Measurements from ENCODE around the gene FBXL4. TPM values are rescaled to one million over a fixed set of nuclear protein-coding genes. Genes with fewer than 3 reads are reported as not detected.

The FBXL4 gene
- total RNA-seq, 6 donors from 2014 or later: 6.3 to 25.9 (median 14.4) TPM

- ATAC-seq (ENCODE audit: low FRiP score in 2 of 2) (no peak), DNase-seq (no peak)
- no peak overlapping the region for H3K4me3 ChIP-seq
- 63 to 75% methylated on average over 4 of the region's 4 CpGs for WGBS, 2 donors
- peaks cover 0 to 7% (median 0%) of the 10 kb centered on the region in 4 donors for H3K4me1 ChIP-seq
- TF ChIP-seq POLR2A (IDR thresholded peaks at IDR 0.05) (no peak), POLR2AphosphoS5 (IDR thresholded peaks at IDR 0.05) (no peak), EP300 (IDR thresholded peaks at IDR 0.05) (no peak), CTCF (IDR thresholded peaks at IDR 0.05) (no peak)
- H3K9me3 ChIP-seq: no peaks in the 10 kb centered on the region
- H3K36me3 ChIP-seq: no peaks in the 10 kb centered on the region
- H3K27ac ChIP-seq: no peak overlapping the region
- no peaks in the 10 kb centered on the region for H3K27me3 ChIP-seq
These were observed 29.1 kb upstream of the FBXL4 start for GRCh38 chr6:98976674-98977385.

- TF ChIP-seq POLR2AphosphoS5 (IDR thresholded peaks at IDR 0.05) (no peak), CTCF (IDR thresholded peaks at IDR 0.05) (no peak), POLR2A (IDR thresholded peaks at IDR 0.05) (no peak), EP300 (IDR thresholded peaks at IDR 0.05) (no peak)
- Histone ChIP-seq H3K4me1 (peaks cover 0 to 7% (median 0%) of the 10 kb centered on the region in 4 donors), H3K27ac (no peak overlapping the region), H3K36me3 (no peaks in the 10 kb centered on the region), H3K4me3 (no peak overlapping the region), H3K27me3 (no peaks in the 10 kb centered on the region), H3K9me3 (no peaks in the 10 kb centered on the region)
- DNase-seq: no peak
- ATAC-seq (ENCODE audit: low FRiP score in 2 of 2): no peak
- WGBS, 2 donors: 84% methylated on average over 2 of the region's 2 CpGs
These were observed 27.7 kb upstream of the FBXL4 start for GRCh38 chr6:98975421-98975820.

DNA sequence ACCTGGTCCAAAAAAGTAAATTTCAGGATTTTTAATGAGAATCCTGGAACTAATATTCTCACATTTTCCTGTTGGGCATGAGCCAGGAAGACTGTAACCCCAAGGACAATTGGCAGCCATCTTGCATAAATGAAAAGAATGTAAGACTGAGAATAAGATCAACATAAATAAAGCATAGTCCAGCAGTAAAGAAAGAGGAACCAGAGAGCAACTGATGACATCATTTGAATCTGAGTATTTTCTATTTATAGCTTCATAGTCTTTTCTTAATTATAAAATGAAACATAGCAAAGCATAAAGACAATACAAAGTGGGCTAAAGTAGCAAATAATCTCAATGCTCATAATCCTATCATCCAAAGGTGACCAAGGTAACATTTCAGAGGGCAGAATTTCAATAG is 26.6 kb upstream of the FBXL4 start:
- H3K27ac ChIP-seq: no peak overlapping the region
- H3K9me3 ChIP-seq: no peaks in the 10 kb centered on the region
- DNase-seq: no peak
- H3K36me3 ChIP-seq: no peaks in the 10 kb centered on the region
- no peaks in the 10 kb centered on the region for H3K27me3 ChIP-seq
- TF ChIP-seq EP300 (IDR thresholded peaks at IDR 0.05): no peak
- TF ChIP-seq POLR2A (IDR thresholded peaks at IDR 0.05): no peak
- no peak for ATAC-seq (ENCODE audit: low FRiP score in 2 of 2)
- no peak overlapping the region for H3K4me3 ChIP-seq
- H3K4me1 ChIP-seq: peaks cover 0 to 7% (median 0%) of the 10 kb centered on the region in 4 donors

DNA sequence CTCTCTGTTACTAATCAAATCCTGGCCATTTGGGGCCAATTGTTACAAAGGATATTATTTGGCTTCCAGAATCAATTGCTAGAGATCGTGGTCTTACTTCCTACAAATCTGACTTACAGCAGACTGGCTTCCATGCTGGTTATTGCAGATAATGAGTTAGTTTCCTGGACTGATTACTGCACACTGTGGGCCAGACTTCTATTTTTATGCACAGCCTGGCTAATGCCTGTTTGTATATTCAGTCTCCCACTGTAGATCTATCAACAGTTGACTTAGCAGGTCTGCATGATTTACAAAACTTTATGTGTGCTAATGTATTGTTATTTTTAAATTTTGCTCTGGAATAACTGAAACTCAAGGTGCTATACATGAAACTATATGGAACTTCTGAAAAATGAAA is 25.8 kb upstream of the FBXL4 start:
- TF ChIP-seq POLR2AphosphoS5 (IDR thresholded peaks at IDR 0.05) (no peak), CTCF (IDR thresholded peaks at IDR 0.05) (no peak), EP300 (IDR thresholded peaks at IDR 0.05) (no peak), POLR2A (IDR thresholded peaks at IDR 0.05) (no peak)
- Histone ChIP-seq H3K27me3 (no peaks in the 10 kb centered on the region), H3K9me3 (no peaks in the 10 kb centered on the region), H3K36me3 (no peaks in the 10 kb centered on the region), H3K4me1 (peaks cover 0 to 2% (median 0%) of the 10 kb centered on the region in 4 donors), H3K4me3 (no peak overlapping the region), H3K27ac (no peak overlapping the region)
- no peak for DNase-seq
- WGBS, 2 donors: 60 to 79% methylated on average over 1 of the region's 1 CpG
- no peak for ATAC-seq (ENCODE audit: low FRiP score in 2 of 2)

DNA sequence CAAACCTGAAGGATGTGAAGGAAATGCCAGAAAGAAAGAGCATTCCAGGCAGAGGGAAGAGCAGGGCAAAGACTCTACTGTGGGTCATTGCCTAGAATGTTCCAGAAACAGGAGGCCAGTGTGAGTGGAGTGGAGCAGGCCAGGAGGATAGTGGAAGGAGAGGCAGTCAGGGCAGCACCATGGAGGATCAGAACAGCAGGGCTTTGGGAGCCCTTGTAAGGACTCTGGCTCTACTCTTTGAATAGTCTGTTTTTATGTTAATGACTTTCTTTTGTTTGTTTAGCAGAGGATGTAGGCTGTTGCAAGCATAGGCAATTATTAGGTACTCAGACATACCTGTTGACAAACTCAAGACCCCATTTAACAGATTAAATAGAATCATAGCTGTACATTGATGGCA is 23.6 kb upstream of the FBXL4 start:
- no peak for ATAC-seq (ENCODE audit: low FRiP score in 2 of 2)
- no peaks in the 10 kb centered on the region for H3K27me3 ChIP-seq
- no peaks in the 10 kb centered on the region for H3K9me3 ChIP-seq
- no peaks in the 10 kb centered on the region for H3K36me3 ChIP-seq
- H3K4me3 ChIP-seq: no peak overlapping the region
- H3K4me1 ChIP-seq: no peaks in the 10 kb centered on the region
- TF ChIP-seq POLR2AphosphoS5 (IDR thresholded peaks at IDR 0.05) (no peak), EP300 (IDR thresholded peaks at IDR 0.05) (no peak), CTCF (IDR thresholded peaks at IDR 0.05) (no peak), POLR2A (IDR thresholded peaks at IDR 0.05) (no peak)
- no peak for DNase-seq
- H3K27ac ChIP-seq: no peak overlapping the region
